GM19193 (cell line): ENCODE data around the gene TMEM108.

Experiments used
- POLR2A ChIP-seq: IDR thresholded peaks from 4 replicates; pipeline ENCODE4 v1.6.1; 2011; ENCODE audit not compliant: insufficient read depth, insufficient read length; ENCODE audit errors: extremely low read depth

TMEM108 gene

GRCh38 chr3:133209871-133210550 lies 171.8 kb downstream of the TMEM108 start:
- no peak for TF ChIP-seq POLR2A

- no peak for TF ChIP-seq POLR2A
These were observed 172.5 kb downstream of the TMEM108 start for GRCh38 chr3:133210656-133211055.

GRCh38 chr3:133211449-133211848 lies 173.3 kb downstream of the TMEM108 start:
- TF ChIP-seq POLR2A, result no peak

GRCh38 chr3:133211856-133212255 lies 173.7 kb downstream of the TMEM108 start:
- no peak for TF ChIP-seq POLR2A

GRCh38 chr3:133213937-133214336 lies 175.7 kb downstream of the TMEM108 start:
- TF ChIP-seq POLR2A, result no peak

- no peak for TF ChIP-seq POLR2A
These were observed 189.6 kb downstream of the TMEM108 start for GRCh38 chr3:133227813-133228212.

- TF ChIP-seq POLR2A, result no peak
These were observed 192.0 kb downstream of the TMEM108 start for GRCh38 chr3:133230195-133230594.

GRCh38 chr3:133236901-133237300 lies 198.7 kb downstream of the TMEM108 start:
- TF ChIP-seq POLR2A, result no peak

- TF ChIP-seq POLR2A, result no peak
These were observed 199.2 kb downstream of the TMEM108 start for GRCh38 chr3:133237380-133237779.

- TF ChIP-seq POLR2A, result no peak
These were observed 199.8 kb downstream of the TMEM108 start for GRCh38 chr3:133238015-133238414.

- no peak for TF ChIP-seq POLR2A
These were observed 207.9 kb downstream of the TMEM108 start for GRCh38 chr3:133246119-133246518.

GRCh38 chr3:133246773-133247172 lies 208.6 kb downstream of the TMEM108 start:
- no peak for TF ChIP-seq POLR2A

- no peak for TF ChIP-seq POLR2A
These were observed 210.2 kb downstream of the TMEM108 start for GRCh38 chr3:133248389-133248788.

GRCh38 chr3:133249490-133249889 lies 211.3 kb downstream of the TMEM108 start:
- TF ChIP-seq POLR2A, result no peak

- TF ChIP-seq POLR2A, result no peak
These were observed 216.0 kb downstream of the TMEM108 start for GRCh38 chr3:133254151-133254550.

GRCh38 chr3:133254716-133255115 lies 216.5 kb downstream of the TMEM108 start:
- TF ChIP-seq POLR2A, result no peak
